ENCODE results near the gene E2F8. TPM values are rescaled to one million over a fixed set of nuclear protein-coding genes. Genes with fewer than 3 reads are reported as not detected.
"Not testable (repeated sequence)": the region's sequence is repeated elsewhere in the genome, so short reads cannot be mapped to it uniquely, and the experiment has no call there.

The E2F8 gene
- polyA plus RNA-seq (ENCODE audit: insufficient read length) = 19.8 TPM

GRCh38 chr11:19240420-19241259 is at the start of gene E2F8:
E2F8 (minus strand) TSS chr11:19240945; CDS start chr11:19240121, 824 bp downstream.
- peak; percentile 95 for DNase-seq

- DNase-seq = no peak
Observed at GRCh38 chr11:19290356-19290755, 49.6 kb upstream of the E2F8 start.

GRCh38 chr11:19288256-19288655 is 47.5 kb upstream of the E2F8 start:
- no peak for DNase-seq

GRCh38 chr11:19286411-19286810 is 45.7 kb upstream of the E2F8 start:
- DNase-seq = no peak

- DNase-seq = no peak
Observed at GRCh38 chr11:19284881-19285280, 44.1 kb upstream of the E2F8 start.

GRCh38 chr11:19283991-19284390 is 43.2 kb upstream of the E2F8 start:
- no peak for DNase-seq

- no peak for DNase-seq
Observed at GRCh38 chr11:19281555-19281954, 40.8 kb upstream of the E2F8 start.

GRCh38 chr11:19281041-19281440 is 40.3 kb upstream of the E2F8 start:
- DNase-seq = no peak

- DNase-seq = no peak
Observed at GRCh38 chr11:19279451-19279850, 38.7 kb upstream of the E2F8 start.

- DNase-seq = no peak
Observed at GRCh38 chr11:19276859-19277808, 36.4 kb upstream of the E2F8 start.

- no peak for DNase-seq
Observed at GRCh38 chr11:19275496-19275895, 34.8 kb upstream of the E2F8 start.

- DNase-seq = not testable (repeated sequence)
Observed at GRCh38 chr11:19273219-19273618, 32.5 kb upstream of the E2F8 start.

GRCh38 chr11:19268909-19269308 is 28.2 kb upstream of the E2F8 start:
- no peak for DNase-seq

GRCh38 chr11:19267567-19267966 is 26.8 kb upstream of the E2F8 start:
- no peak for DNase-seq

GRCh38 chr11:19263333-19263732 is 22.6 kb upstream of the E2F8 start:
- no peak for DNase-seq

- DNase-seq = peak; percentile 45
Observed at GRCh38 chr11:19259487-19260345, 19.0 kb upstream of the E2F8 start.

GRCh38 chr11:19258641-19259230 is 18.0 kb upstream of the E2F8 start:
- DNase-seq = no peak

GRCh38 chr11:19254441-19254840 is 13.7 kb upstream of the E2F8 start:
- not testable (repeated sequence) for DNase-seq

- no peak for DNase-seq
Observed at GRCh38 chr11:19253817-19254216, 13.1 kb upstream of the E2F8 start.

- DNase-seq = no peak
Observed at GRCh38 chr11:19253153-19253745, 12.5 kb upstream of the E2F8 start.

- no peak for DNase-seq
Observed at GRCh38 chr11:19252394-19253152, 11.8 kb upstream of the E2F8 start.

Measured in hindlimb muscle (tissue), 1 donor.